Stimulated activated CD8-positive, alpha-beta memory T cell treated with anti-CD3 and anti-CD28 coated beads, Interleukin-7, amount 100 ng/mL, for 1 hour (primary cell): ENCODE data around the gene CLEC14A.

Experiments used
- DNase-seq, 2 donors: peaks; one replicate each; pipeline ENCODE4 v3.0.0-alpha.2; 2020; ENCODE audit warnings: low read depth in 2 of 2

The CLEC14A gene

DNA sequence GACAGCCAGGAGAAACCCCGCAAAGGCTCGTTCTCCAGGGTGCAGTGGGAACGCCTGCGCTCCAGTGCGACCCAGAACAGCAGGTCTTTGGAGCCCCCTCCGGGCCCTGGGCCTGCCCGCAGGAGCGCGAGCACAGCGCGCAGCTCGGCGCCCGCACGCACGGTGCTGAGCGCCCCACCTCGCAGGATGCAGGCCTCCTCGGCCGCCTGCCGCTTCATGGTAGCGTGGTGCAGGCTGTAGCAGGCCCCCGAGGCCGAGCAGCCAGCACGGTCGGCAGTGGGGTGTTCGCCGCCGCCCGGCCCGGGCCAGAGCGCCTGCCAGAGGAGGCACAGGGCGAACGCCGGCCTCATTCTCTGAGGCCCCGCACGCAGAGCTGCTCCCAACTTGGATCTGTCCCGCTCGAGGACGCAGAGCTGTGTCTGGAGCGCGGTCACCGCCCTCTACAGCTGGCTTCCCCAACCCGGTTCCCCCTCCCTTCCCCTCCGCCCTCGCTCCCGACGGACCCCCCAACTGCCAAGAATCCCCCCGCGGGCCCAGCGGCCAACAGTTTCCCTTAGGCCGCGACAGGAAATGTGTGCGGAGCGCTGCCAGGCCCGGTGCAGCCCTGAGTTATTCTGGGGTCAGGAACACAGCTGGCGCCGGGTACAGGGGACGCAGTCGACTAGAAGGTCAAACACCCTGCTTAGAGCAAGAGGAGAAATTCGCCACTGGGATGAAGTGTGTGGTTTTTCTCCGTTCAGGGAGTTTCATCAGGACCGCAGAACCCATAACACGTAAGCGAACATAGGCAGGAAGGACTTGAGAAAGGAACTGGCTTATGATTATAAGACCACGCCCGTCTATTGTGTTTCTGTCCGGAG lies at the start of gene CLEC14A:
Gene CLEC14A (minus strand): TSS at position 421 of the 860 bp plus-strand sequence. CDS start 71 bp downstream, at position 350.
- no peak for DNase-seq

GRCh38 chr14:38302966-38303365 lies 47.1 kb upstream of the CLEC14A start:
- DNase-seq = no peak

GRCh38 chr14:38302034-38302433 lies 46.1 kb upstream of the CLEC14A start:
- DNase-seq = no peak

DNA sequence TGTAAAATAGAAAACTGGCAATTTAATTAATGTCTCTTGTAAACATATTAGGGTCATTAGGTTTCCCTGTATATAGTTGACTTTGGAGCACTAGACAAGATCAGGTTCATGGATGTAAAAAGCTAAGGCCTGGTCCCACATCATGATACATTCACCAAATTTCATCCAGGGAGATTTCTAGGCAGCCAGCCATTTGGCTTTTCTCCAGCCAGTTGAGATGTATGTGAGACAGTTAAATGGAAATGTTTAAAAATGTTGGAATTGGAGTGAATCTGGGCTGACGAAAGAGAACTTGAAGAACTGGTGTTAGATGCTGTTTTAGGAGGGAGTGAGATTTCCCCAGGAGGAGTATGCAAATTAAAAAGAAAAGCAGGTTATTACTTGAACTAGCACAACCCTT lies 41.8 kb upstream of the CLEC14A start:
- no peak for DNase-seq

GRCh38 chr14:38291681-38292467 lies 36.0 kb upstream of the CLEC14A start:
- no peak for DNase-seq

DNA sequence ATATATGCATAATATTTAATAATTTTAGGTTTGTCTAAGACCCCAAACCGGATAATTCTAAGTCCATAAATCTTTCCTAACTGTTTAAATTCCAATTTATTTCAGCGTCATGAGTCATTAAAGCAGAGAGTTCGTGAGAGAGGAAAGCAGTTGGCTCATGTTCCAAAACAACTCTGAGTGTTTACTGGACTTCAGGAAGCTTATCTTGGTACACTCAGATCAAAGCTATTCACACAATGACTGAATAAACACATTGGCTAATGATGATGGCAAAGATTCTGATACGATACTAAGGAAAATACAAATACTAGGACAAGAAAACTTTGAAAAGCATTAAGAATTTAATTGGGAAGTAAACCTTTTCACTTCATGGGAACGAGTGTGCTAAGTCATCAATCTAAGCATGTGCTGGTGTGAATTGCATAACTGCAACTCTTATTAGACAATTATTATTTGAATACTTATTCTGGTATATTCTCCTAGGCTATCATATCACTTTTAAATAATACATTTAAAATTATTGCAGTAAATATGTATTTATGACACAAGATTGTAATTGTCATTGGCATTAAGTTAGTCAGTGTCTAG lies 34.8 kb upstream of the CLEC14A start:
- DNase-seq = no peak

DNA sequence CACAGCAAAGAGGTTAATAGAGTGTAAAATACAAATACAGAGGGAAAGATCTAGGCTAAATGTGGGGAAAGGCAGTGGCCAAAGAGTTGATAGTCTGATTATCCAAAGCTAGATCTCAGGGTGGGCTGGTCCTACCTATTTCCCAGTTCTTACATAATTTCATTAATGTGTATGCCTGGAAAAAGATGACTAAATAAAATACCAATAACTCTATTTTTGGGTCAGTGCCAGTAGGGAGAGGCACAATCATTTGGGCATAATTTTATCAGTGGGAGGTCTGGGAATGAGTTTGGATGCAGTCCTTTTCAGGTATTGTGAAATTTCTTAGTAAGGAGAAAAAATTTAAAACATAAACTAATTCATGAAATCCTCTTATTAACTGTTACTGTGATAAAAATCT lies 30.6 kb upstream of the CLEC14A start:
- DNase-seq = no peak

DNA sequence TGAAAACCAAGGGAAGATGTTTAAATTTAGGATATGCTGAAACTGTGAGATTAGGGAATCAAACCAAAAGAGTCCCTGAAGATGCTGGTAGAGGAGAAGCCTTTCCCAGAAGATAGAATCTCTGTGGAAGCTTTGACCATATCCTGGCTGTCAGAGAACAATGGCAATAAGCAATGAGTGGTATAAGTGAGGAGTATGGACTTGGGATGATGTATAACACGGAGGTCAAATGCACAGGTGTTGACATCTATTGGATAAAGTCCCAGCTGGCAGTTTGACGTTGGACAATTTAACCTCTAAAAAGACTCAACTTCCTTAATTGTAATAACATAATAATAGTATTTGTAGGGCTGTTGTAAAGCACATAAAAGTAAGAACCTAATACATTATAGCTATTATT lies 30.1 kb upstream of the CLEC14A start:
- DNase-seq = no peak

DNA sequence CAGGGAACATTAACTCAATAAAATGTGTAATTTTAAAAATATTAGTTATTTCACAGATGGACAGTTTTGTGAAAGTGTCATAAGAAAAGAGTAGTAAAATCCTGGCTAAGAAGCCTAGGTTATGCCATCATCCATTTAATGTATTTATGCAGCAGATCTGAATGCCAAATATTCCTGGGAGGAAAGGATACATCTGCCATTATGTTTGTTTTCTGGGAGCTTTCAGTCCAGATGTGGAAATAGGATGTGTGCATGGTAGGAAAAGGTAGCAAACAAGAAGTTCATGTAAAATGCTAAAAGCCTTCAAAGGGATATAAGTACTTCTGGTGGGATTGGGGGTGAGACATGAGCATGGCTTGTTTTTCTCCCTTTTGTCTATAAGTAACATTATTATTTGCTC lies 27.0 kb upstream of the CLEC14A start:
- DNase-seq = no peak

GRCh38 chr14:38280081-38280480 lies 24.2 kb upstream of the CLEC14A start:
- no peak for DNase-seq

- no peak for DNase-seq
These were observed 23.7 kb upstream of the CLEC14A start for GRCh38 chr14:38279572-38279971.

GRCh38 chr14:38278035-38278434 lies 22.1 kb upstream of the CLEC14A start:
- no peak for DNase-seq

DNA sequence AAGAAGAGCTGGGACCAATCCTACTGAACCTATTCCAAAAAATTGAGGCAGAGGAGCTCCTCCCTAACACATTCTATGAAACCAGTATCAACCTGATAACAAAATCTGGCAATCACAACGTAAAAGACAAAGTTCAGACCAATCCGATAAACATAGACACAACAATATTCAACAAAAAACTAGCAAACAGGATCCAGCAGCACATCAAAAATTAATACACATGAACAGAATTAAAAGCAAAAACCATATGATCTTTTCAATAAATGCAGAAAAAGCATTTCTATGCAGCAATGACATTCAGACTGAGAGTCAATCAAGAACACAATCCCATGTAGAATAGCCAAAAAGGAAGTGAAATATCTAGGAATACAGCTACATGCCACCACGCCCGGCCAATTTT lies 7.0 kb upstream of the CLEC14A start:
- no peak for DNase-seq

DNA sequence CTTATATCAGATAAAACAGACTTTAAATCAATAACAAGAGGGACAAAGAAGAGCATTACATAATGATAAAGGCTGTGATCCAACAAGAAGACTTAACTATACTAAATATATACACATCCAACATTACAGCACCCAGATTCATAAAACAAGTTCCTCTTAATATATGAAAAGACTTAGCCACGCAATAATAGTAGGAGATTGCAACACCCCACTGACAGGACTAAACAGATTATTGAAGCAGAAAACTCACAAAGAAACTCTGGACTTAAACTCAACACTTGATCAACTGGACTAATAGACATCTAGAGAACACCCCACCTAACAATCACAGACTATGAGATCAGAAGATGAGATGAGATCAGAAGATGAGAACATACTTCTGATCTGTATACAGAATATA lies 5.7 kb upstream of the CLEC14A start:
- no peak for DNase-seq

DNA sequence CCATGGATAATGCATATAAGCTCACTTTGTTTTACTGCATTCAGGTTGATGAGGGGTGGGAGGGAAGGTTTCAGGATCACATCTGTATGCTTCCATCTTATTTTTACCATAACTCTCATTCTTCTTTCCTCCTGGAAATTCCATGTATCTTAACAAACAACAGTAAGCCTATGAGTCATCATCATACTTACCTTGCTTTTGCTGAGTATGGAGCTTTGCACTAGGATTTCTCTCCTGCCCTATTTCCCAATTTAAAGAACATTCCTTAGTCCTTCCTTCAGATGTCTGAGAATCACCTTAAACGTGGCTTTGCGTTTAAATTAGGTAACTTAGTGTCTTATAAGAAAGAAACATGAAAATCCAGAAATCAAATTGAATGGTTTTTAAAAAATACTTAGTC lies 1.6 kb upstream of the CLEC14A start:
- no peak for DNase-seq

DNA sequence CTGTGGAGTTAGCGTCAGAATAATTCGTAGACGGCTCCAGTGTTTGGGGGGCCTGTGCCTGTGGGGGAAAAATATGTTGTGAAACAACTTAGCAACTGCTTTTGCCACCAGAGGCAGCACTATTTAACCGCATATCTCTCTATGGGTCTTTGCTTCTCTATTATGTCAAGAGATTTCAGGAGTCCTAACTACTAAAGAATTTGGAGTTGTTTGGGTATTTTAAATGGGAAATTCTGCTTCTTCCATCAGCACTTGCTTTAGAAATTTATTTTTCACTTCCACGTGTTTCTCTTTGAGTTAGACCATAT lies 594 bp upstream of the CLEC14A start:
- DNase-seq = no peak

DNA sequence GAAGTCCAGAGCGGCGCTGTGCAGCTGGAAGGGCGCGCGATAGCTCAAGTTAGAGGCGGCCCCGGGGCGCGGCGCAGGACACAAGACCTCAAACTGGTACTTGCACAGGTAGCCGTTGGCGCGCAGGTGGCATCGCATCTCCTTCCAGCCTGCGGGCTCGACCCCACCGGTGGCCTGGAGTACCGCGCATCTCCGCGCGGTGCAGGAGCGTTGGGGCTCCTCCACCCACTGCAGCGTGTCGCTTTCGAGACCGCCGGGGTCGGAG lies 553 bp downstream of the CLEC14A start:
- no peak for DNase-seq

GRCh38 chr14:38254571-38255407 lies 1.1 kb downstream of the CLEC14A start:
- DNase-seq = no peak

DNA sequence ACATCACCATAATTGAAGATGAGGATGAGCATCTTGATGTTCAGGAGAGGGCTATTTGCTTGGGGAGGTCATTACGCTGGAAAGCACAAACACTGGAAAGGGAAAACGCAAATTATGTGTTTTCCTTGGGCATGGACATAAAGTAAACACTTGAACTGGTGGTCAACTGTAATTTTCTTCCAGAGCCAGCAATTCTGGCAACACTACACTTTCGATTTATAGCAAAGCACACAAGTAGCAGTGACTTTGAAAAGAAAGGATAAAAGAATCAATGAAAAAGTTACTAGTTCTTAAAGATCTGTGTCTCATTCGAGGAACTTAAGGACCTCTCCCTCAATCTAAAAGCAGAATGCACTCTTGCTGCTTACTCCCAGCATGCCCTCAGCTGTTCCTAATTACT lies 2.2 kb downstream of the CLEC14A start:
- DNase-seq = no peak

DNA sequence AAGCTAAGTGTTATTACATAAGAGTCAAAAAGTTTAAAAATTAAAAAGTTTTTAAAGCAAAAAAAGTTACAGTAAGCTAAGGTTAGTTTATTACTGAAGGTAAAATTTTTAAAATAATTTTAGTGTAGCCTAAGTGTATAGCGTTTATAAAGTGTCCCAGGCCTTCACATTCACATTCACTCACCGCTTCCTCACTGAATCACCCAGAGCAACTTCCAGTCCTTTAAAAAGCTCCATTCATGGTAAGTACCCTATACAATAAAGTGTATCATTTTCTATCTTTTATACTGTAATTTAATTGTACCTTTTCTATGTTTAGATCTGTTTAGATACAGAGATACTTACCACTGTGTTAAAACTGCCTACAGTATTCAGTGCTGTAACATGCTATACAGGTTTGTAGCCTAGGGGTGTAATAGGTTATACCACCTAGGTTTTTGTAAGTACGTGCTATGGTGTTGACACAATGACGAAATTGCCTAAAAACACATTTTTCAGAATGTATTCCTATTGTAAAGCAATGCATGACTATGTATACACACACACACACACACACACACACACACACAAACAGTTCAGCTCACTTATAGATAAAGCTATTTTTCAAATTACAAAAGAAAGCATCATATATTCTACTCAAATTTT lies 3.7 kb downstream of the CLEC14A start:
- no peak for DNase-seq

DNA sequence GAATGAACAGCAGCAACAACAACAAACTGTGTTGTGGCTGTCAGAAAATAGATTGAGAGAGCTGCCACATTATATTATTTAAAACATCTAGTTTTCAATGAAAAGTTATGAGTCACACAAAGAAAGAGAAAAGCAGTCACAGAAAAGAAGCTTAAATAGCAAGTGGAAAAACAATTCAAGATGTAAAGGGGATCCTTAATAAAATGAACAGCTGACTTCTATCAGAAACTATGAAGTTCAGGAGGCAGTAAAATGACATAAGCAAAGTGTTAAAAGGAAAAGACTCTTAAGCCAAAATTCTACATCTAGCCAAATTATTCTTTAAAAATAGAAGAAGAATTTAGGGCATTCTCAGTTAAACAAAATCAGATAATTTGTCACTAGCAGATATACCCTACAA lies 5.6 kb downstream of the CLEC14A start:
- DNase-seq = no peak
